OCI-LY7 (cell line): ENCODE data around the gene ZNF592. TPM values are rescaled to one million over a fixed set of nuclear protein-coding genes. Genes with fewer than 3 reads are reported as not detected.

Experiments used
- BruUV-seq: library from RNA; stranded (reverse); fragments of 400-500 nt; replicated peaks from 2 replicates; lab custom pipeline; 2021; lab: Mats Ljungman, UMichigan
- CTCF ChIA-PET: fragments of 300-600 bp; sonication (Branson Sonifier 250); formaldehyde crosslinking; loops from one replicate; lab custom pipeline; 2022; ENCODE audit warnings: antibody characterized with exemption; ENCODE audit not compliant: unreplicated experiment; lab: Charles Lee
- POLR2A ChIA-PET: fragments of 300-600 bp; sonication (Branson Sonifier 250); formaldehyde crosslinking; loops from one replicate; lab custom pipeline; 2022; ENCODE audit warnings: antibody characterized with exemption; lab: Charles Lee
- DNase-seq: peaks from one replicate; pipeline ENCODE4 v3.0.0-alpha.2; 2015; ENCODE audit warnings: low spot score
- H2AFZ ChIP-seq: fragments of 200-600 bp; sonication (generic), shearing (Covaris generic); 2 replicates; pipeline ENCODE4 v1.6.1; 2014; ENCODE audit warnings: mild to moderate bottlenecking, antibody characterized with exemption, low read length, moderate library complexity
- H3K27ac ChIP-seq: fragments of 200-600 bp; sonication (generic); 2 replicates; pipeline ENCODE4 v1.5.1; 2014; ENCODE audit warnings: mixed run types, low read depth, mild to moderate bottlenecking, moderate library complexity, low read length, inconsistent platforms; ENCODE audit not compliant: poor library complexity, severe bottlenecking
- H3K36me3 ChIP-seq: fragments of 200-600 bp; sonication (generic); 2 replicates; pipeline ENCODE4 v1.6.1; 2014; ENCODE audit warnings: mild to moderate bottlenecking, antibody characterized with exemption, low read length, moderate library complexity, mixed read lengths; ENCODE audit not compliant: insufficient read depth
- H3K4me1 ChIP-seq: fragments of 200-600 bp; sonication (generic); 2 replicates; pipeline ENCODE4 v1.5.1; 2014; ENCODE audit warnings: mild to moderate bottlenecking, low read length; ENCODE audit not compliant: insufficient read depth, poor library complexity, severe bottlenecking
- H3K4me2 ChIP-seq: fragments of 200-600 bp; sonication (generic); 2 replicates; pipeline ENCODE4 v1.6.1; 2014; ENCODE audit warnings: mild to moderate bottlenecking, low read length
- H3K4me3 ChIP-seq: fragments of 200-600 bp; sonication (generic); 2 replicates; pipeline ENCODE4 v1.5.1; 2014; ENCODE audit warnings: mild to moderate bottlenecking, low read depth, low read length; ENCODE audit not compliant: poor library complexity, severe bottlenecking
- H3K79me2 ChIP-seq: fragments of 200-600 bp; sonication (generic); 2 replicates; pipeline ENCODE4 v1.6.1; 2016; ENCODE audit warnings: low read depth, mild to moderate bottlenecking, low read length, moderate library complexity, mixed read lengths; ENCODE audit not compliant: insufficient read depth
- H3K9me2 ChIP-seq: fragments of 200-600 bp; sonication (generic); 2 replicates; pipeline ENCODE4 v1.6.1; 2016; ENCODE audit warnings: mild to moderate bottlenecking, low read length, mixed read lengths; ENCODE audit not compliant: insufficient read depth
- H3K9me3 ChIP-seq: fragments of 200-600 bp; sonication (generic); 2 replicates; pipeline ENCODE4 v1.6.1; 2014; ENCODE audit warnings: mild to moderate bottlenecking, mixed run types, low read length, mixed read lengths
- H4K20me1 ChIP-seq: fragments of 200-600 bp; sonication (generic); 2 replicates; pipeline ENCODE4 v1.6.1; 2014; ENCODE audit warnings: mild to moderate bottlenecking, antibody characterized with exemption, low read length, moderate library complexity, mixed read lengths; ENCODE audit not compliant: insufficient read depth
- EZH2phosphoT487 ChIP-seq: fragments of 200-600 bp; sonication (generic); IDR thresholded peaks from 2 replicates; pipeline ENCODE4 v1.6.1; 2018; ENCODE audit warnings: low read depth, borderline replicate concordance, mild to moderate bottlenecking, mixed run types, antibody characterized with exemption, low read length, moderate library complexity, mixed read lengths
- intact Hi-C: fragments of 100-400 bp; cut with micrococcal nuclease; formaldehyde crosslinking; loops from one replicate; pipeline ENCODE4 v1.10.0; 2022; ENCODE audit not compliant: unreplicated experiment
- total RNA-seq, 2 experiments: library from RNA; depleted of rRNA in 1 of 2; stranded (reverse); fragments of >200 nt in 1 of 2; shearing (Covaris generic) in 1 of 2; gene quantifications; 2 replicates each; pipeline ENCODE4 v1.2.3, GENCODE V29; 2014 to 2022
- TF ChIP-seq, protein P1 (sequence below): fragments of 200-600 bp; sonication (generic); conservative IDR thresholded peaks from 2 replicates; pipeline ENCODE4 v1.5.1; 2014; ENCODE audit warnings: mild to moderate bottlenecking, antibody characterized with exemption, low read length, moderate library complexity, mixed read lengths

Gene ZNF592
- total RNA-seq, 2 experiments from 2014 or later, result 23.0 to 41.3 TPM

DNA sequence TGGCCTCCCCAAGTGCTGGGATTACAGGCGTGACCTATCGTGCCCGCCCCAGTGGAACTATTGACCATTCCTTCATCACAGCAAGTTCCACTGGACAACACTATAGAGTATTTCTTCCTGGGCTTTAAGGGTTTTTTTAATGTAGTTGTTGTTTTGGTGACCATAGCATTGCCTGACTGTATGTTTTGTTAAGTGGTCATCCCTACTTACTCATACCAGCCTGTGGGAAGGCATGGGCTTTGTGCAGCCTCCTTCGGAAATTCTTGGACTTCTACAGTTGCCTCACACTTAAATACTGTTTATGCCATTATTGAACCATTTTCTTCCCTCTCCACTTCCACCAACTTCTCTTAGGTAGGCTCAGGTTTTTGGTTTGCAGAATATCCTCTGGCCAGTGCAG lies 48.8 kb downstream of the ZNF592 start:
- Histone ChIP-seq H3K4me2 (no peak overlapping the region), H3K36me3 (peaks cover 81% of the 10 kb centered on the region), H3K4me3 (no peak overlapping the region), H3K4me1 (no peaks in the 10 kb centered on the region), H4K20me1 (no peaks in the 10 kb centered on the region), H2AFZ (no peak overlapping the region), H3K79me2 (no peaks in the 10 kb centered on the region), H3K27ac (no peak overlapping the region), H3K9me2 (no peaks in the 10 kb centered on the region), H3K9me3 (no peaks in the 10 kb centered on the region)
- DNase-seq, result no peak
- POLR2A ChIA-PET, result no interaction called here
- TF ChIP-seq, protein P1, sequence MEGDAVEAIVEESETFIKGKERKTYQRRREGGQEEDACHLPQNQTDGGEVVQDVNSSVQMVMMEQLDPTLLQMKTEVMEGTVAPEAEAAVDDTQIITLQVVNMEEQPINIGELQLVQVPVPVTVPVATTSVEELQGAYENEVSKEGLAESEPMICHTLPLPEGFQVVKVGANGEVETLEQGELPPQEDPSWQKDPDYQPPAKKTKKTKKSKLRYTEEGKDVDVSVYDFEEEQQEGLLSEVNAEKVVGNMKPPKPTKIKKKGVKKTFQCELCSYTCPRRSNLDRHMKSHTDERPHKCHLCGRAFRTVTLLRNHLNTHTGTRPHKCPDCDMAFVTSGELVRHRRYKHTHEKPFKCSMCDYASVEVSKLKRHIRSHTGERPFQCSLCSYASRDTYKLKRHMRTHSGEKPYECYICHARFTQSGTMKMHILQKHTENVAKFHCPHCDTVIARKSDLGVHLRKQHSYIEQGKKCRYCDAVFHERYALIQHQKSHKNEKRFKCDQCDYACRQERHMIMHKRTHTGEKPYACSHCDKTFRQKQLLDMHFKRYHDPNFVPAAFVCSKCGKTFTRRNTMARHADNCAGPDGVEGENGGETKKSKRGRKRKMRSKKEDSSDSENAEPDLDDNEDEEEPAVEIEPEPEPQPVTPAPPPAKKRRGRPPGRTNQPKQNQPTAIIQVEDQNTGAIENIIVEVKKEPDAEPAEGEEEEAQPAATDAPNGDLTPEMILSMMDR, result no peak
- TF ChIP-seq EZH2phosphoT487, result no peak
- no TSS peak for BruUV-seq
- CTCF ChIA-PET, result no interaction called here
- intact Hi-C loops, result no loop called here

DNA sequence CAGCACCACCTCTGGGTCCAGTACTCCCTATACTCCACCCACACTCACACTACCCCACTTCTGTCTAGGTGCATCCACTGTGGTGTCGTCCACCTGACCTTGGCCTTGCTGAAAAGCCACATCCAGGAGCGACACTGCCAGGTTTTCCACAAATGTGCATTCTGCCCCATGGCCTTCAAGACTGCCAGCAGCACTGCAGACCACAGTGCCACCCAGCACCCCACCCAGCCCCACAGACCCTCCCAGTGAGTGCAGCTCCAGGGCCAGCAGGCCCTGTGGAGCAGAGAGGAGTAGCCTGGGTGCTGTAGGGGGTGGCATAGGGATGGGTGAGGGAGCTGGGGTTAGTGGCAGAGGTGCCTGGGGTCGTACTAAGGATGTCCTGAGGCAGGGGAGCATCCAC lies 49.4 kb downstream of the ZNF592 start:
- H3K4me1 ChIP-seq, result no peaks in the 10 kb centered on the region
- H3K36me3 ChIP-seq, result peaks cover 79% of the 10 kb centered on the region
- H3K9me3 ChIP-seq, result no peaks in the 10 kb centered on the region
- intact Hi-C loops, result no loop called here
- no peaks in the 10 kb centered on the region for H3K79me2 ChIP-seq
- no peaks in the 10 kb centered on the region for H3K9me2 ChIP-seq
- CTCF ChIA-PET, result no interaction called here
- no peak overlapping the region for H3K27ac ChIP-seq
- no peaks in the 10 kb centered on the region for H4K20me1 ChIP-seq
- POLR2A ChIA-PET, result no interaction called here
- no peak overlapping the region for H2AFZ ChIP-seq
- H3K4me2 ChIP-seq, result no peak overlapping the region
- H3K4me3 ChIP-seq, result no peak overlapping the region
- no TSS peak for BruUV-seq
- DNase-seq, result no peak
- TF ChIP-seq, protein P1, result no peak
- no peak for TF ChIP-seq EZH2phosphoT487

DNA sequence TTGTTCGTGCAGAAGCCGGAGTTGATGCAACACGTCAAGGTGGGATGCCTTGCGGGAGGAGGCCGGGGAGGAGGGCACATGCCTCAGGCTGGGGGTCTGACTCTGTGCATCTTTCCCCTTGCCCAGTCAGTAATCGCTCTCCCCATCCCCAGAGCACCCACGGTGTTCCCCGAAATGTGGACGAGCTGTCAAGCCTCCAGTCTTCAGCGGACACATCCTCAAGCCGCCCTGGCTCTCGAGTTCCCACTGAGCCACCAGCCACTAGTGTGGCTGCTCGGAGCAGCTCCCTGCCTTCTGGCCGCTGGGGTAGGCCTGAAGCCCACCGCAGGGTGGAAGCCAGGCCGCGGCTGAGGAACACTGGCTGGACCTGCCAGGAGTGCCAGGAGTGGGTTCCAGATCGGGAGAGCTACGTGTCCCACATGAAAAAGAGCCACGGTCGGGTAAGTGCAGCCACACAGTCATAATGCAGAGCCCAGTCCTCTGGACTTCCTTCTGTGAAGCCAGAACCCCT lies 50.1 kb downstream of the ZNF592 start:
- TF ChIP-seq, protein P1, result no peak
- Histone ChIP-seq H3K9me2 (no peaks in the 10 kb centered on the region), H3K27ac (no peak overlapping the region), H3K4me2 (no peak overlapping the region), H4K20me1 (no peaks in the 10 kb centered on the region), H3K36me3 (peaks cover 78% of the 10 kb centered on the region), H3K79me2 (no peaks in the 10 kb centered on the region), H3K4me1 (no peaks in the 10 kb centered on the region), H3K9me3 (no peaks in the 10 kb centered on the region), H2AFZ (no peak overlapping the region), H3K4me3 (no peak overlapping the region)
- intact Hi-C loops, result no loop called here
- BruUV-seq, result no TSS peak
- no peak for DNase-seq
- ChIA-PET CTCF (no interaction called here), POLR2A (no interaction called here)
